Fibroblast of lung (primary cell): Measurements from ENCODE around the gene GAS7.

Source experiments
- EZH2 ChIP-seq: IDR thresholded peaks from 2 replicates; pipeline ENCODE4 v1.5.1; 2012; ENCODE audit warnings: low read length, control low read depth, mild to moderate bottlenecking; ENCODE audit errors: missing control alignments
- TF ChIP-seq, protein P1 (sequence below), 2 donors: IDR thresholded peaks in 1 of 2; conservative IDR thresholded peaks in 1 of 2; 1 replicate in 1 of 2; 2 replicates in 1 of 2; pipeline ENCODE4 v1.5.1; 2011 to 2012; ENCODE audit warnings: low read length in 2 of 2, control low read depth in 1 of 2, inconsistent platforms in 1 of 2, low read depth in 1 of 2, mild to moderate bottlenecking in 1 of 2

DNA sequence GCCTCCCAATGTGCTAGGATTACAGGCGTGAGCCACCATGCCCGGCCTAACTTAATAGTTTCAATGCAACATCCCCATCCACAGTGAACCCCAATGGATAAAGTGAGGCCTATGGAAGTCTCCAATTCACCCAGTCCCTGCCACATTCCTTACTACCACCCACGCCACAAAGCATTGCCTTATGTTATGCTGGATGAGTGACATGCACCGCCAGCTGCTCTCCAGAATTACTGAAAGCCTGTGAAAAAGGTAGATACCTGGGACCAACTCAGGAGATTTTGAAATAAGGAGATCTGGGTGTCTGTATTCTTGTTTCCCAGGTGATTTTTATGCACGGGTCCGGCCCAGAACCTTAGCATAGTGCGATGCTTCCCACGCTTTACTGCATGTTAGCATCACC lies 16.9 kb upstream of the GAS7 start:
- TF ChIP-seq, protein P1, sequence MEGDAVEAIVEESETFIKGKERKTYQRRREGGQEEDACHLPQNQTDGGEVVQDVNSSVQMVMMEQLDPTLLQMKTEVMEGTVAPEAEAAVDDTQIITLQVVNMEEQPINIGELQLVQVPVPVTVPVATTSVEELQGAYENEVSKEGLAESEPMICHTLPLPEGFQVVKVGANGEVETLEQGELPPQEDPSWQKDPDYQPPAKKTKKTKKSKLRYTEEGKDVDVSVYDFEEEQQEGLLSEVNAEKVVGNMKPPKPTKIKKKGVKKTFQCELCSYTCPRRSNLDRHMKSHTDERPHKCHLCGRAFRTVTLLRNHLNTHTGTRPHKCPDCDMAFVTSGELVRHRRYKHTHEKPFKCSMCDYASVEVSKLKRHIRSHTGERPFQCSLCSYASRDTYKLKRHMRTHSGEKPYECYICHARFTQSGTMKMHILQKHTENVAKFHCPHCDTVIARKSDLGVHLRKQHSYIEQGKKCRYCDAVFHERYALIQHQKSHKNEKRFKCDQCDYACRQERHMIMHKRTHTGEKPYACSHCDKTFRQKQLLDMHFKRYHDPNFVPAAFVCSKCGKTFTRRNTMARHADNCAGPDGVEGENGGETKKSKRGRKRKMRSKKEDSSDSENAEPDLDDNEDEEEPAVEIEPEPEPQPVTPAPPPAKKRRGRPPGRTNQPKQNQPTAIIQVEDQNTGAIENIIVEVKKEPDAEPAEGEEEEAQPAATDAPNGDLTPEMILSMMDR (conservative IDR thresholded peaks at IDR 0.05 in 1 of 2, IDR thresholded peaks at IDR 0.05 in 1 of 2; ENCODE audit: low read depth in 1 of 2, low read length in 2 of 2), result no peak
- no peak for TF ChIP-seq EZH2
